ENCODE measurements around the gene CDKAL1.
"Not testable (repeated sequence)": the region's sequence is repeated elsewhere in the genome, so short reads cannot be mapped to it uniquely, and the experiment has no call there.

CDKAL1 gene

GRCh38 chr6:20716865-20717264 lies 182.6 kb downstream of the CDKAL1 start:
- no peak for DNase-seq (ENCODE audit: low read depth, low spot score)
- Histone ChIP-seq H3K36me3 (ENCODE audit: insufficient read depth, insufficient read length, low read length) (no peaks in the 10 kb centered on the region), H3K4me3 (ENCODE audit: insufficient read length, low read depth) (no peak overlapping the region), H3K9me3 (ENCODE audit: insufficient read depth, low read length) (no peaks in the 10 kb centered on the region), H3K4me1 (ENCODE audit: insufficient read depth, insufficient read length) (no peaks in the 10 kb centered on the region), H3K9ac (ENCODE audit: insufficient read length, low read depth) (no peak overlapping the region), H3K27me3 (ENCODE audit: insufficient read depth, insufficient read length) (no peaks in the 10 kb centered on the region)
- TF ChIP-seq SUZ12 (IDR thresholded peaks at IDR 0.05; ENCODE audit: extremely low read depth, insufficient read depth, insufficient read length) = no peak
- no peak for TF ChIP-seq YY1 (IDR thresholded peaks at IDR 0.05; ENCODE audit: insufficient read depth, insufficient read length)
- TF ChIP-seq ZNF274 (IDR thresholded peaks at IDR 0.05; ENCODE audit: low read depth, low read length) = no peak

GRCh38 chr6:20717743-20718142 lies 183.5 kb downstream of the CDKAL1 start:
- no peaks in the 10 kb centered on the region for H3K4me1 ChIP-seq (ENCODE audit: insufficient read depth, insufficient read length)
- no peak for DNase-seq (ENCODE audit: low read depth, low spot score)
- no peaks in the 10 kb centered on the region for H3K9me3 ChIP-seq (ENCODE audit: insufficient read depth, low read length)
- no peak overlapping the region for H3K9ac ChIP-seq (ENCODE audit: insufficient read length, low read depth)
- H3K4me3 ChIP-seq (ENCODE audit: insufficient read length, low read depth) = no peak overlapping the region
- H3K27me3 ChIP-seq (ENCODE audit: insufficient read depth, insufficient read length) = no peaks in the 10 kb centered on the region
- TF ChIP-seq SUZ12 (IDR thresholded peaks at IDR 0.05; ENCODE audit: extremely low read depth, insufficient read depth, insufficient read length) = no peak
- TF ChIP-seq ZNF274 (IDR thresholded peaks at IDR 0.05; ENCODE audit: low read depth, low read length) = no peak
- no peak for TF ChIP-seq YY1 (IDR thresholded peaks at IDR 0.05; ENCODE audit: insufficient read depth, insufficient read length)
- H3K36me3 ChIP-seq (ENCODE audit: insufficient read depth, insufficient read length, low read length) = no peaks in the 10 kb centered on the region

GRCh38 chr6:20718705-20719653 lies 184.7 kb downstream of the CDKAL1 start:
- Histone ChIP-seq H3K36me3 (ENCODE audit: insufficient read depth, insufficient read length, low read length) (no peaks in the 10 kb centered on the region), H3K4me1 (ENCODE audit: insufficient read depth, insufficient read length) (no peaks in the 10 kb centered on the region), H3K9ac (ENCODE audit: insufficient read length, low read depth) (no peak overlapping the region), H3K27me3 (ENCODE audit: insufficient read depth, insufficient read length) (no peaks in the 10 kb centered on the region), H3K4me3 (ENCODE audit: insufficient read length, low read depth) (no peak overlapping the region), H3K9me3 (ENCODE audit: insufficient read depth, low read length) (no peaks in the 10 kb centered on the region)
- DNase-seq (ENCODE audit: low read depth, low spot score) = no peak
- TF ChIP-seq YY1 (IDR thresholded peaks at IDR 0.05; ENCODE audit: insufficient read depth, insufficient read length) (no peak), ZNF274 (IDR thresholded peaks at IDR 0.05; ENCODE audit: low read depth, low read length) (no peak)

GRCh38 chr6:20719980-20720379 lies 185.7 kb downstream of the CDKAL1 start:
- Histone ChIP-seq H3K9ac (ENCODE audit: insufficient read length, low read depth) (no peak overlapping the region), H3K4me3 (ENCODE audit: insufficient read length, low read depth) (no peak overlapping the region)
- no peak for DNase-seq (ENCODE audit: low read depth, low spot score)

GRCh38 chr6:20721121-20721520 lies 186.9 kb downstream of the CDKAL1 start:
- not testable (repeated sequence) for DNase-seq (ENCODE audit: low read depth, low spot score); H3K4me3 ChIP-seq (ENCODE audit: insufficient read length, low read depth); H3K4me1 ChIP-seq (ENCODE audit: insufficient read depth, insufficient read length); H3K27me3 ChIP-seq (ENCODE audit: insufficient read depth, insufficient read length); H3K36me3 ChIP-seq (ENCODE audit: insufficient read depth, insufficient read length, low read length); H3K9ac ChIP-seq (ENCODE audit: insufficient read length, low read depth); H3K9me3 ChIP-seq (ENCODE audit: insufficient read depth, low read length)

More at GRCh38 chr6:20719980-20720379, 185.7 kb downstream of the CDKAL1 start:
- no peaks in the 10 kb centered on the region for H3K27me3 ChIP-seq (ENCODE audit: insufficient read depth, insufficient read length)
- no peaks in the 10 kb centered on the region for H3K4me1 ChIP-seq (ENCODE audit: insufficient read depth, insufficient read length)
- no peaks in the 10 kb centered on the region for H3K9me3 ChIP-seq (ENCODE audit: insufficient read depth, low read length)
- no peaks in the 10 kb centered on the region for H3K36me3 ChIP-seq (ENCODE audit: insufficient read depth, insufficient read length, low read length)
- TF ChIP-seq SUZ12 (IDR thresholded peaks at IDR 0.05; ENCODE audit: extremely low read depth, insufficient read depth, insufficient read length) = no peak
- TF ChIP-seq YY1 (IDR thresholded peaks at IDR 0.05; ENCODE audit: insufficient read depth, insufficient read length) = no peak
- TF ChIP-seq ZNF274 (IDR thresholded peaks at IDR 0.05; ENCODE audit: low read depth, low read length) = no peak

- no peak for DNase-seq (ENCODE audit: low read depth, low spot score)
- Histone ChIP-seq H3K27me3 (ENCODE audit: insufficient read depth, insufficient read length) (no peaks in the 10 kb centered on the region), H3K36me3 (ENCODE audit: insufficient read depth, insufficient read length, low read length) (no peaks in the 10 kb centered on the region), H3K9ac (ENCODE audit: insufficient read length, low read depth) (no peak overlapping the region), H3K4me1 (ENCODE audit: insufficient read depth, insufficient read length) (no peaks in the 10 kb centered on the region), H3K4me3 (ENCODE audit: insufficient read length, low read depth) (no peak overlapping the region), H3K9me3 (ENCODE audit: insufficient read depth, low read length) (no peaks in the 10 kb centered on the region)
- TF ChIP-seq ZNF274 (IDR thresholded peaks at IDR 0.05; ENCODE audit: low read depth, low read length) (no peak), YY1 (IDR thresholded peaks at IDR 0.05; ENCODE audit: insufficient read depth, insufficient read length) (no peak), SUZ12 (IDR thresholded peaks at IDR 0.05; ENCODE audit: extremely low read depth, insufficient read depth, insufficient read length) (no peak)
These were observed 188.2 kb downstream of the CDKAL1 start for GRCh38 chr6:20722455-20722854.

GRCh38 chr6:20723236-20723635 lies 189.0 kb downstream of the CDKAL1 start:
- Histone ChIP-seq H3K36me3 (ENCODE audit: insufficient read depth, insufficient read length, low read length) (no peaks in the 10 kb centered on the region), H3K4me3 (ENCODE audit: insufficient read length, low read depth) (no peak overlapping the region), H3K4me1 (ENCODE audit: insufficient read depth, insufficient read length) (no peaks in the 10 kb centered on the region), H3K27me3 (ENCODE audit: insufficient read depth, insufficient read length) (no peaks in the 10 kb centered on the region), H3K9ac (ENCODE audit: insufficient read length, low read depth) (no peak overlapping the region), H3K9me3 (ENCODE audit: insufficient read depth, low read length) (no peaks in the 10 kb centered on the region)
- no peak for DNase-seq (ENCODE audit: low read depth, low spot score)
- TF ChIP-seq YY1 (IDR thresholded peaks at IDR 0.05; ENCODE audit: insufficient read depth, insufficient read length) (no peak), SUZ12 (IDR thresholded peaks at IDR 0.05; ENCODE audit: extremely low read depth, insufficient read depth, insufficient read length) (no peak), ZNF274 (IDR thresholded peaks at IDR 0.05; ENCODE audit: low read depth, low read length) (no peak)
